HepG2 (cell line): ENCODE data around the gene PHACTR1. TPM values are rescaled to one million over a fixed set of nuclear protein-coding genes. Genes with fewer than 3 reads are reported as not detected.

Experiments
- ATAC-seq: fragments of 200-7000 bp; cut with Tn5 transposase; 3 replicates; pipeline ENCODE4 v1.9.1; 2020; ENCODE audit warnings: mild to moderate bottlenecking, moderate library complexity
- BruUV-seq: library from RNA; stranded (reverse); fragments of 400-500 nt; replicated peaks from 2 replicates; lab custom pipeline; 2021; lab: Mats Ljungman, UMichigan
- CTCF ChIA-PET: fragments of 300-600 bp; formaldehyde crosslinking; extraction: SDS; loops from one replicate; lab custom pipeline; 2021; ENCODE audit warnings: low total read pairs, inconsistent platforms, low intra/inter-chr PET ratio; lab: Yijun Ruan, JAX
- POLR2A ChIA-PET: fragments of 350-600 bp; sonication (Branson Sonifier 250); formaldehyde crosslinking; loops from one replicate; lab custom pipeline; 2020; ENCODE audit warnings: antibody characterized with exemption, inconsistent platforms; lab: Yijun Ruan, JAX
- DNase-seq: peaks from one replicate; pipeline ENCODE4 v3.0.0-alpha.2; 2015; ENCODE audit warnings: low spot score
- FAIRE-seq: peaks from 3 replicates; lab custom pipeline; 2011; peaks lifted over from hg19 to GRCh38; lab: Jason Lieb, UNC
- H2AFZ ChIP-seq: one replicate; pipeline ENCODE4 v1.6.1; 2011; ENCODE audit warnings: low read length, inconsistent platforms
- H3K27ac ChIP-seq: fragments of 300-600 bp; 3 replicates; pipeline ENCODE4 v1.8.0; 2011; ENCODE audit warnings: mixed run types, mild to moderate bottlenecking, mixed read lengths, low read length, inconsistent platforms; ENCODE audit not compliant: insufficient read depth; ENCODE audit errors: extremely low read length
- H3K27me3 ChIP-seq, 2 experiments: fragments of 200-600 bp in 1 of 2; 2 replicates in 1 of 2; 3 replicates in 1 of 2; pipeline versions ENCODE4 v1.6.0 to v1.8.0; 2011; ENCODE audit warnings: low read length in 2 of 2, mild to moderate bottlenecking in 2 of 2, moderate library complexity in 2 of 2, inconsistent platforms in 1 of 2; ENCODE audit not compliant: insufficient read depth in 2 of 2, control insufficient read depth in 1 of 2
- H3K36me3 ChIP-seq, 2 experiments: fragments of 200-600 bp in 1 of 2; replicated peaks in 1 of 2; 2 replicates in 1 of 2; 3 replicates in 1 of 2; pipeline versions ENCODE4 v1.5.1 to v1.8.0; 2011; ENCODE audit warnings: low read length in 2 of 2, inconsistent platforms in 1 of 2; ENCODE audit not compliant: insufficient read depth in 2 of 2, control insufficient read depth in 1 of 2
- H3K4me1 ChIP-seq: 2 replicates; pipeline ENCODE4 v1.5.1; 2012; ENCODE audit warnings: low read length, inconsistent platforms; ENCODE audit not compliant: insufficient read depth
- H3K4me2 ChIP-seq: 2 replicates; pipeline ENCODE4 v1.6.0; 2011; ENCODE audit warnings: low read depth, low read length, inconsistent platforms
- H3K4me3 ChIP-seq, 3 experiments: fragments of 200-600 bp in 1 of 3; sonication (generic), shearing (Covaris generic) in 1 of 3; replicated peaks in 1 of 3; 2 replicates each; pipeline ENCODE4 v1.5.1; 2011 to 2016; ENCODE audit warnings: low read length in 3 of 3, inconsistent platforms in 2 of 3, low read depth in 2 of 3, mild to moderate bottlenecking in 2 of 3, control low read depth in 1 of 3, mixed read lengths in 1 of 3; ENCODE audit not compliant: insufficient read depth in 1 of 3
- H3K79me2 ChIP-seq: one replicate; pipeline ENCODE4 v1.6.1; 2011; ENCODE audit warnings: low read length, inconsistent platforms; ENCODE audit not compliant: insufficient read depth
- H3K9ac ChIP-seq: 2 replicates; pipeline ENCODE4 v1.6.0; 2011; ENCODE audit warnings: mild to moderate bottlenecking, low read depth, low read length, inconsistent platforms; ENCODE audit not compliant: insufficient read depth
- H3K9me3 ChIP-seq: 2 replicates; pipeline ENCODE4 v1.5.1; 2012; ENCODE audit warnings: mild to moderate bottlenecking, low read length
- H4K20me1 ChIP-seq: 2 replicates; pipeline ENCODE4 v1.6.0; 2011; ENCODE audit warnings: inconsistent platforms, mild to moderate bottlenecking, low read length, moderate library complexity; ENCODE audit not compliant: insufficient read depth
- ATAD3A ChIP-seq: sonication (generic); formaldehyde crosslinking; IDR thresholded peaks from 2 replicates; pipeline ENCODE4 v1.4.0; 2020; ENCODE audit warnings: missing genetic modification reagents
- ESRRA ChIP-seq: sonication (generic); formaldehyde crosslinking; IDR thresholded peaks from 2 replicates; pipeline ENCODE4 v1.5.1; 2020; ENCODE audit warnings: mild to moderate bottlenecking, low read depth, missing genetic modification reagents
- HOXA7 ChIP-seq: sonication (generic); formaldehyde crosslinking; IDR thresholded peaks from 2 replicates; pipeline ENCODE4 v1.8.1; 2022; ENCODE audit warnings: mild to moderate bottlenecking, missing genetic modification reagents, moderate library complexity
- IRX3 ChIP-seq: sonication (generic); formaldehyde crosslinking; IDR thresholded peaks from 2 replicates; pipeline ENCODE4 v1.8.1; 2023; ENCODE audit warnings: mild to moderate bottlenecking, low read depth, missing genetic modification reagents, borderline replicate concordance
- NPAS2 ChIP-seq: sonication (generic); formaldehyde crosslinking; IDR thresholded peaks from 2 replicates; pipeline ENCODE4 v1.8.0; 2022; ENCODE audit warnings: mild to moderate bottlenecking, missing genetic modification reagents, borderline replicate concordance
- PAX8 ChIP-seq: sonication (generic); formaldehyde crosslinking; IDR thresholded peaks from 2 replicates; pipeline ENCODE4 v1.8.0; 2022; ENCODE audit warnings: mild to moderate bottlenecking, missing genetic modification reagents, borderline replicate concordance
- RAD51 ChIP-seq: fragments of 450-650 bp; IDR thresholded peaks from 2 replicates; pipeline ENCODE4 v1.6.1; 2016; ENCODE audit warnings: borderline replicate concordance
- RARG ChIP-seq: sonication (generic); formaldehyde crosslinking; IDR thresholded peaks from 2 replicates; pipeline ENCODE4 v1.4.0; 2020; ENCODE audit warnings: low read depth, mild to moderate bottlenecking, missing genetic modification reagents
- RXRA ChIP-seq: sonication (generic); formaldehyde crosslinking; IDR thresholded peaks from 2 replicates; pipeline ENCODE4 v1.5.1; 2020; ENCODE audit warnings: missing genetic modification reagents
- TCF7 ChIP-seq: sonication (generic); IDR thresholded peaks from 2 replicates; pipeline ENCODE4 v1.6.1; 2016; ENCODE audit warnings: antibody characterized with exemption, low read depth
- ZBTB21 ChIP-seq: sonication (generic); formaldehyde crosslinking; IDR thresholded peaks from 2 replicates; pipeline ENCODE4 v1.4.0; 2020; ENCODE audit warnings: missing genetic modification reagents
- ZBTB8A ChIP-seq: sonication (generic); formaldehyde crosslinking; IDR thresholded peaks from 2 replicates; pipeline ENCODE4 v1.4.0; 2020; ENCODE audit warnings: mild to moderate bottlenecking, low read depth, missing genetic modification reagents, borderline replicate concordance
- ZNF646 ChIP-seq: sonication (generic); formaldehyde crosslinking; IDR thresholded peaks from 2 replicates; pipeline ENCODE4 v1.9.0; 2021; ENCODE audit warnings: mild to moderate bottlenecking, missing genetic modification reagents
- ZNF746 ChIP-seq: sonication (generic); formaldehyde crosslinking; IDR thresholded peaks from 2 replicates; pipeline ENCODE4 v1.8.0; 2022; ENCODE audit warnings: mild to moderate bottlenecking, missing genetic modification reagents
- ZNF747 ChIP-seq: sonication (generic); formaldehyde crosslinking; IDR thresholded peaks from 2 replicates; pipeline ENCODE4 v1.8.1; 2023; ENCODE audit warnings: missing genetic modification reagents, mild to moderate bottlenecking, borderline replicate concordance
- ZSCAN5A ChIP-seq: sonication (generic); formaldehyde crosslinking; IDR thresholded peaks from 2 replicates; pipeline ENCODE4 v1.8.0; 2022; ENCODE audit warnings: mild to moderate bottlenecking, missing genetic modification reagents, borderline replicate concordance
- WGBS: methylation state at CpG from one replicate; pipeline ENCODE4 v1.1.6; 2017; ENCODE audit warnings: low lambda C conversion rate; 5-methylcytosine and 5-hydroxymethylcytosine counted together
- in situ Hi-C: cut with HindIII; loops from 2 replicates; pipeline ENCODE4 v1.10.0; 2017; ENCODE audit warnings: low pct_unique_long_range_greater_than_20kb; ENCODE audit not compliant: extremely low pct_ligation_motif_present
- intact Hi-C: fragments of 100-400 bp; cut with micrococcal nuclease; formaldehyde crosslinking; loops from one replicate; pipeline ENCODE4 v1.10.0; 2022; ENCODE audit not compliant: unreplicated experiment
- polyA plus RNA-seq, 8 experiments: library from polyadenylated mRNA; depleted of rRNA in 3 of 8; stranded (reverse) in 7 of 8; unstranded in 1 of 8; fragments of >200 nt; fragmentation: Illumina TruSeq in 4 of 8; extraction: Trizol in 4 of 8; gene quantifications; 2 replicates each; pipeline versions ENCODE4 v1.2.1 to v1.2.3, GENCODE V29; 2011 to 2016; ENCODE audit warnings: low read depth in 4 of 8, missing spikeins in 1 of 8, mixed read lengths in 1 of 8; ENCODE audit not compliant: insufficient read depth in 1 of 8
- total RNA-seq, 5 experiments: library from RNA; depleted of rRNA; stranded (reverse); fragments of >200 nt; fragmentation: Illumina TruSeq; extraction: Trizol; gene quantifications; 2 replicates each; pipeline ENCODE4 v1.2.3, GENCODE V29; 2016; ENCODE audit warnings: low read depth in 1 of 5
- TF ChIP-seq, protein P1 (sequence below): sonication (generic); formaldehyde crosslinking; IDR thresholded peaks from 2 replicates; pipeline ENCODE4 v1.8.1; 2023; ENCODE audit warnings: mild to moderate bottlenecking, missing genetic modification reagents, borderline replicate concordance

PHACTR1 gene
- total and polyA plus RNA-seq, 2 of the 13 experiments (the other 11 are each of a cell fraction or from before 2014, with no cell fraction given) = 0.09 TPM; not detected in 1

- no peak for TF ChIP-seq ZNF646
- TF ChIP-seq RARG (CRISPR knock-in tag) = no peak
- no peak for TF ChIP-seq RAD51
- TF ChIP-seq RXRA (CRISPR knock-in tag) = no peak
- no peak for TF ChIP-seq ATAD3A
- TF ChIP-seq PAX8 (CRISPR knock-in tag) = no peak
- TF ChIP-seq, all 625 proteins: peak for 0
These were observed 328.3 kb downstream of the PHACTR1 start (continued) for GRCh38 chr6:13044896-13045295.

DNA sequence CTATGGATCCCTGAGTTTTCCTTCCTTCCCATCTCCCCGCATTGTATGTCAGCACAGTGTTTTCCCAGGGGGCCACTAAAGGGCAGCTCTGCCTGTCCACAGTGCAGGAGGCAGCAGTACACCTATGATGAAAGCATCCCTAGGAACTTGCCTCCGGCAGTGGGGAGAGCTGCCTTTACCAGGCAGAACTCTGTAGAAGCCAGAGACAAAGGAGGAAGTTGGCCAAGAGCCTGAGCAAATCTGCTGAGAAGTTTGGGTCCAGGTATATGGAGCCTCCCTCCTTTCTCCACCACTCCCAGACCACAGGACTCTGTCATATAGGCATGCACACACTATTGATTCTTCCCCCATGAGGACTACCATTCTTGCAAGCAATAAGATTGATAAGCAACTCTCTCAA is 329.1 kb downstream of the PHACTR1 start:
- H3K27ac ChIP-seq = no peak overlapping the region
- TF ChIP-seq ESRRA (no peak), ZSCAN5A (CRISPR knock-in tag) (no peak), ZNF747 (CRISPR knock-in tag) (no peak), HOXA7 (CRISPR knock-in tag) (no peak), ZNF746 (no peak), ZBTB21 (CRISPR knock-in tag) (no peak), TCF7 (no peak), IRX3 (CRISPR knock-in tag) (no peak), NPAS2 (CRISPR knock-in tag) (no peak), ZBTB8A (CRISPR knock-in tag) (no peak)
- TF ChIP-seq, protein P1, sequence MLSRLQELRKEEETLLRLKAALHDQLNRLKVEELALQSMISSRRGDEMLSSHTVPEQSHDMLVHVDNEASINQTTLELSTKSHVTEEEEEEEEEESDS = no peak

More for the DNA sequence above, 329.1 kb downstream of the PHACTR1 start:
- Histone ChIP-seq H3K4me3 (no peak overlapping the region), H3K79me2 (no peaks in the 10 kb centered on the region), H3K27me3 (no peaks in the 10 kb centered on the region), H3K4me1 (no peaks in the 10 kb centered on the region), H2AFZ (no peak overlapping the region), H3K9me3 (no peaks in the 10 kb centered on the region), H3K4me2 (no peak overlapping the region), H3K9ac (no peak overlapping the region), H3K36me3 (no peaks in the 10 kb centered on the region), H4K20me1 (no peaks in the 10 kb centered on the region)
- DNase-seq (no peak), ATAC-seq (no peak), FAIRE-seq (no peak)
- in situ Hi-C loops = no loop called here
- intact Hi-C loops = no loop called here
- WGBS = 15% methylated on average over 1 of the region's 2 CpGs
- CTCF ChIA-PET = no interaction called here
- no TSS peak for BruUV-seq
- POLR2A ChIA-PET = no interaction called here
